WTC11 (cell line): Measurements from ENCODE around the gene CYP26A1. TPM values are rescaled to one million over a fixed set of nuclear protein-coding genes. Genes with fewer than 3 reads are reported as not detected.

Experiments used
- ATAC-seq: fragments of 200-7000 bp; cut with Tn5 transposase; 2 replicates; pipeline ENCODE4 v1.10.0; 2021; ENCODE audit warnings: mild to moderate bottlenecking, moderate library complexity
- Bru-seq: library from RNA; stranded (reverse); fragments of 400-500 nt; gene quantifications from one replicate; lab custom pipeline; 2021; lab: Mats Ljungman, UMichigan
- CTCF ChIA-PET: fragments of 300-600 bp; sonication (Branson Sonifier 250); formaldehyde crosslinking; loops from one replicate; lab custom pipeline; 2021; ENCODE audit warnings: antibody characterized with exemption; lab: Charles Lee
- POLR2A ChIA-PET: fragments of 350-600 bp; sonication (Branson Sonifier 250); formaldehyde crosslinking; loops from one replicate; lab custom pipeline; 2021; ENCODE audit warnings: antibody characterized with exemption; lab: Charles Lee
- DNase-seq: peaks from one replicate; pipeline ENCODE4 v3.0.0; 2021; ENCODE audit warnings: low spot score
- H3K27ac Mint-ChIP-seq: 2 replicates; pipeline ENCODE4 v1.8.0; 2021; ENCODE audit warnings: mixed read lengths
- H3K27me3 Mint-ChIP-seq: 2 replicates; pipeline ENCODE4 v1.8.0; 2021; ENCODE audit warnings: low read depth, mild to moderate bottlenecking, moderate library complexity, mixed read lengths
- H3K36me3 Mint-ChIP-seq: 2 replicates; pipeline ENCODE4 v1.8.0; 2021; ENCODE audit warnings: mixed read lengths
- H3K4me1 Mint-ChIP-seq: 2 replicates; pipeline ENCODE4 v1.8.0; 2022; ENCODE audit warnings: mixed read lengths
- H3K4me3 Mint-ChIP-seq: 2 replicates; pipeline ENCODE4 v1.8.0; 2021; ENCODE audit warnings: mild to moderate bottlenecking, moderate library complexity, mixed read lengths
- H3K9me3 Mint-ChIP-seq: 2 replicates; pipeline ENCODE4 v1.8.0; 2021; ENCODE audit warnings: mixed read lengths
- ATF1 ChIP-seq: sonication (generic); formaldehyde crosslinking; IDR thresholded peaks from 2 replicates; pipeline ENCODE4 v1.8.1; 2023; ENCODE audit warnings: mild to moderate bottlenecking, moderate library complexity, missing genetic modification reagents
- CREB1 ChIP-seq: sonication (generic); formaldehyde crosslinking; IDR thresholded peaks from 2 replicates; pipeline ENCODE4 v1.8.0; 2023; ENCODE audit warnings: mild to moderate bottlenecking, missing genetic modification reagents
- ELF4 ChIP-seq: sonication (generic); formaldehyde crosslinking; IDR thresholded peaks from 2 replicates; pipeline ENCODE4 v1.8.1; 2022; ENCODE audit warnings: low read depth, mild to moderate bottlenecking, moderate library complexity, missing genetic modification reagents
- ETV6 ChIP-seq: sonication (generic); formaldehyde crosslinking; IDR thresholded peaks from 2 replicates; pipeline ENCODE4 v1.8.1; 2022; ENCODE audit warnings: mild to moderate bottlenecking, missing genetic modification reagents
- FOXJ3 ChIP-seq: sonication (generic); formaldehyde crosslinking; IDR thresholded peaks from 2 replicates; pipeline ENCODE4 v1.9.0; 2021; ENCODE audit warnings: missing genetic modification reagents, mild to moderate bottlenecking, borderline replicate concordance
- FOXP1 ChIP-seq: sonication (generic); formaldehyde crosslinking; IDR thresholded peaks from 2 replicates; pipeline ENCODE4 v1.8.0; 2022; ENCODE audit warnings: missing genetic modification reagents, mild to moderate bottlenecking, moderate library complexity, borderline replicate concordance
- GABPB1 ChIP-seq: sonication (generic); formaldehyde crosslinking; IDR thresholded peaks from 2 replicates; pipeline ENCODE4 v1.8.1; 2023; ENCODE audit warnings: mild to moderate bottlenecking, missing genetic modification reagents
- KAT7 ChIP-seq: sonication (generic); formaldehyde crosslinking; IDR thresholded peaks from 2 replicates; pipeline ENCODE4 v1.8.1; 2023; ENCODE audit warnings: missing genetic modification reagents, mild to moderate bottlenecking, borderline replicate concordance
- MYBL2 ChIP-seq: sonication (generic); formaldehyde crosslinking; IDR thresholded peaks from 2 replicates; pipeline ENCODE4 v1.8.1; 2023; ENCODE audit warnings: mild to moderate bottlenecking, moderate library complexity, missing genetic modification reagents
- NFATC4 ChIP-seq: fragments of 250-450 bp; sonication (Bioruptor Pico); IDR thresholded peaks from 2 replicates; pipeline ENCODE4 v1.9.0; 2021; ENCODE audit warnings: mild to moderate bottlenecking
- NFE2L1 ChIP-seq: sonication (generic); formaldehyde crosslinking; IDR thresholded peaks from 2 replicates; pipeline ENCODE4 v1.8.1; 2023; ENCODE audit warnings: missing genetic modification reagents
- NR2C2 ChIP-seq: sonication (generic); formaldehyde crosslinking; IDR thresholded peaks from 2 replicates; pipeline ENCODE4 v1.8.0; 2022; ENCODE audit warnings: mild to moderate bottlenecking, missing genetic modification reagents
- PRRX2 ChIP-seq: fragments of 250-450 bp; sonication (Bioruptor Pico); IDR thresholded peaks from 2 replicates; pipeline ENCODE4 v1.8.0; 2021; ENCODE audit warnings: mild to moderate bottlenecking
- RORB ChIP-seq: fragments of 250-450 bp; sonication (Bioruptor Pico); IDR thresholded peaks from 2 replicates; pipeline ENCODE4 v1.9.0; 2021; ENCODE audit warnings: mild to moderate bottlenecking
- SOX15 ChIP-seq: fragments of 250-450 bp; sonication (Bioruptor Pico); IDR thresholded peaks from 2 replicates; pipeline ENCODE4 v1.9.0; 2021; ENCODE audit warnings: mild to moderate bottlenecking
- STAT6 ChIP-seq: sonication (generic); formaldehyde crosslinking; conservative IDR thresholded peaks from 2 replicates; pipeline ENCODE4 v1.8.1; 2023; ENCODE audit warnings: mild to moderate bottlenecking, low read depth, missing genetic modification reagents, moderate library complexity
- TCF7 ChIP-seq: sonication (generic); formaldehyde crosslinking; IDR thresholded peaks from 2 replicates; pipeline ENCODE4 v1.8.0; 2022; ENCODE audit warnings: mild to moderate bottlenecking, low read depth, missing genetic modification reagents, moderate library complexity
- TEAD4 ChIP-seq: sonication (generic); formaldehyde crosslinking; IDR thresholded peaks from 2 replicates; pipeline ENCODE4 v1.8.0; 2022; ENCODE audit warnings: mild to moderate bottlenecking, missing genetic modification reagents
- TP53 ChIP-seq: sonication (generic); formaldehyde crosslinking; IDR thresholded peaks from 2 replicates; pipeline ENCODE4 v1.8.1; 2023; ENCODE audit warnings: mild to moderate bottlenecking, missing genetic modification reagents
- ZNF138 ChIP-seq: sonication (generic); formaldehyde crosslinking; conservative IDR thresholded peaks from 2 replicates; pipeline ENCODE4 v1.8.1; 2022; ENCODE audit warnings: mild to moderate bottlenecking, moderate library complexity, missing genetic modification reagents
- ZNF219 ChIP-seq: sonication (generic); formaldehyde crosslinking; IDR thresholded peaks from 2 replicates; pipeline ENCODE4 v1.8.0; 2023; ENCODE audit warnings: missing genetic modification reagents, mild to moderate bottlenecking, borderline replicate concordance
- ZNF281 ChIP-seq: sonication (generic); formaldehyde crosslinking; IDR thresholded peaks from 2 replicates; pipeline ENCODE4 v1.8.0; 2023; ENCODE audit warnings: mild to moderate bottlenecking, missing genetic modification reagents
- ZNF396 ChIP-seq: fragments of 250-450 bp; sonication (Bioruptor Pico); IDR thresholded peaks from 2 replicates; pipeline ENCODE4 v1.8.0; 2021; ENCODE audit warnings: mild to moderate bottlenecking, moderate library complexity, borderline replicate concordance
- ZNF671 ChIP-seq: fragments of 250-450 bp; sonication (Bioruptor Pico); IDR thresholded peaks from 2 replicates; pipeline ENCODE4 v1.8.0; 2021; ENCODE audit warnings: mild to moderate bottlenecking
- long read RNA-seq, 3 experiments: library from RNA in 1 of 3; library from capped mRNA in 1 of 3; library from polyadenylated mRNA in 1 of 3; unstranded in 2 of 3; stranded (forward) in 1 of 3; transcript quantifications; one replicate each; pipeline ENCODE4 v2.0.0, GENCODE V29; 2021
- total RNA-seq: library from RNA; stranded (reverse); gene quantifications from 3 replicates; pipeline ENCODE4 v1.2.3, GENCODE V29; 2021
- TF ChIP-seq, protein P1 (sequence below): sonication (generic); formaldehyde crosslinking; IDR thresholded peaks from 2 replicates; pipeline ENCODE4 v1.8.1; 2023; ENCODE audit warnings: mild to moderate bottlenecking, missing genetic modification reagents, borderline replicate concordance
- TF ChIP-seq, protein P2 (sequence below): sonication (generic); formaldehyde crosslinking; IDR thresholded peaks from 2 replicates; pipeline ENCODE4 v1.8.0; 2022; ENCODE audit warnings: mild to moderate bottlenecking, missing genetic modification reagents
- TF ChIP-seq, protein P3 (sequence below): sonication (generic); formaldehyde crosslinking; IDR thresholded peaks from 2 replicates; pipeline ENCODE4 v1.8.1; 2023; ENCODE audit warnings: mild to moderate bottlenecking, missing genetic modification reagents

The CYP26A1 gene
- total RNA-seq (2.1 to 3.4 TPM (median 3.1 TPM) in 3 replicates), Bru-seq, nascent RNA (percentile 18 among the genes with signal in this experiment)
- long read RNA-seq, experiment 1, transcript CYP26A1-201 (7 exons, 2,125 nt): major isoform, 7 of 13 reads
- long read RNA-seq, experiment 1, partial matches to known transcripts: 2 of 13 reads
- long read RNA-seq, experiment 1, other reads (novel, unspliced or antisense): 3 of 13 reads
- long read RNA-seq, experiment 2, partial matches to known transcripts: 2 of 6 reads
- long read RNA-seq, experiment 2, other reads (novel, unspliced or antisense): 0 of 6 reads
- long read RNA-seq, experiment 3, partial matches to known transcripts: 6 of 11 reads
- long read RNA-seq, experiment 3, other reads (novel, unspliced or antisense): 2 of 11 reads

DNA sequence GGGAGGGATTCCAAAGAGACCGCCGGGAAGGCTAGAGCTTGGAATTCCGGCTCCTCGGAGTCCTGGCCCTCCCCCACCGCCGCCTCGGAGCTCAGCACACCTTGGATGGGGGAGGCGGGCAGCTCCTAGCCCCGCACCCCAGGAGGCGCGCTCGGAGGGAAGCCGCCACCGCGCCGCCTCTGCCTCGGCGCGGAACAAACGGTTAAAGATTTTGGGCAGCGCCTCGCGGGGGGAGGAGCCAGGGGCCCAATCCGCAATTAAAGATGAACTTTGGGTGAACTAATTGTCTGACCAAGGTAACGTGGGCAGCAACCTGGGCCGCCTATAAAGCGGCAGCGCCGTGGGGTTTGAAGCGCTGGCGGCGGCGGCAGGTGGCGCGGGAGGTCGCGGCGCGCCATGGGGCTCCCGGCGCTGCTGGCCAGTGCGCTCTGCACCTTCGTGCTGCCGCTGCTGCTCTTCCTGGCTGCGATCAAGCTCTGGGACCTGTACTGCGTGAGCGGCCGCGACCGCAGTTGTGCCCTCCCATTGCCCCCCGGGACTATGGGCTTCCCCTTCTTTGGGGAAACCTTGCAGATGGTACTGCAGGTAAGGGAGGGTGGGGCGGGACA, at the start of gene CYP26A1:
Gene CYP26A1 (plus strand): TSS at position 355 of the 608 bp plus-strand sequence. CDS start 42 bp downstream, at position 397.
- ATAC-seq (peak; percentile 24), DNase-seq (peak; percentile 73)
- ChIA-PET CTCF (interaction anchor here (0.7 to 7.1 kb wide), 10 partner anchors 10 to 409 kb away, joined by 3 to 106 read pairs (median 7); partner anchors contain the start of genes CYP26C1 and MYOF), POLR2A (interaction anchor here (1.1 to 1.3 kb wide), 2 partner anchors 10 to 14 kb away, joined by 3 to 4 read pairs; partner anchors contain the start of gene CYP26C1)
- Mint-ChIP-seq H3K9me3 (no peaks in the 10 kb centered on the region), H3K36me3 (peaks cover 2% of the 10 kb centered on the region; the same call in 1 of the 2 replicates), H3K27ac (no peak within 1 kb of the TSS), H3K27me3 (peaks cover 97% of the 10 kb centered on the region), H3K4me1 (peaks cover 48% of the 10 kb centered on the region), H3K4me3 (peak within 1 kb of the TSS; percentile 89)
- TF ChIP-seq SOX15 (CRISPR knock-in tag) (no peak), TEAD4 (CRISPR knock-in tag) (no peak), TP53 (no peak), NR2C2 (no peak), NFE2L1 (CRISPR knock-in tag) (no peak), CREB1 (CRISPR knock-in tag) (no peak), PRRX2 (no peak), GABPB1 (no peak), ZNF138 (CRISPR knock-in tag) (no peak), FOXJ3 (no peak), ETV6 (CRISPR knock-in tag) (0 out of 2 replicates have a peak, but pooled peaks have one; percentile 13), STAT6 (no peak), FOXP1 (CRISPR knock-in tag) (0 out of 2 replicates have a peak, but pooled peaks have one; percentile 8), ELF4 (CRISPR knock-in tag) (no peak), ZNF396 (no peak), ZNF219 (CRISPR knock-in tag) (no peak; the same call in 1 of the 2 replicates), KAT7 (CRISPR knock-in tag) (no peak), ZNF281 (CRISPR knock-in tag) (0 out of 2 replicates have a peak, but pooled peaks have one; percentile 21), TCF7 (CRISPR knock-in tag) (no peak), NFATC4 (CRISPR knock-in tag) (no peak), ATF1 (CRISPR knock-in tag) (no peak), RORB (CRISPR knock-in tag) (no peak), MYBL2 (CRISPR knock-in tag) (no peak), ZNF671 (CRISPR knock-in tag) (no peak)
- TF ChIP-seq, protein P1, sequence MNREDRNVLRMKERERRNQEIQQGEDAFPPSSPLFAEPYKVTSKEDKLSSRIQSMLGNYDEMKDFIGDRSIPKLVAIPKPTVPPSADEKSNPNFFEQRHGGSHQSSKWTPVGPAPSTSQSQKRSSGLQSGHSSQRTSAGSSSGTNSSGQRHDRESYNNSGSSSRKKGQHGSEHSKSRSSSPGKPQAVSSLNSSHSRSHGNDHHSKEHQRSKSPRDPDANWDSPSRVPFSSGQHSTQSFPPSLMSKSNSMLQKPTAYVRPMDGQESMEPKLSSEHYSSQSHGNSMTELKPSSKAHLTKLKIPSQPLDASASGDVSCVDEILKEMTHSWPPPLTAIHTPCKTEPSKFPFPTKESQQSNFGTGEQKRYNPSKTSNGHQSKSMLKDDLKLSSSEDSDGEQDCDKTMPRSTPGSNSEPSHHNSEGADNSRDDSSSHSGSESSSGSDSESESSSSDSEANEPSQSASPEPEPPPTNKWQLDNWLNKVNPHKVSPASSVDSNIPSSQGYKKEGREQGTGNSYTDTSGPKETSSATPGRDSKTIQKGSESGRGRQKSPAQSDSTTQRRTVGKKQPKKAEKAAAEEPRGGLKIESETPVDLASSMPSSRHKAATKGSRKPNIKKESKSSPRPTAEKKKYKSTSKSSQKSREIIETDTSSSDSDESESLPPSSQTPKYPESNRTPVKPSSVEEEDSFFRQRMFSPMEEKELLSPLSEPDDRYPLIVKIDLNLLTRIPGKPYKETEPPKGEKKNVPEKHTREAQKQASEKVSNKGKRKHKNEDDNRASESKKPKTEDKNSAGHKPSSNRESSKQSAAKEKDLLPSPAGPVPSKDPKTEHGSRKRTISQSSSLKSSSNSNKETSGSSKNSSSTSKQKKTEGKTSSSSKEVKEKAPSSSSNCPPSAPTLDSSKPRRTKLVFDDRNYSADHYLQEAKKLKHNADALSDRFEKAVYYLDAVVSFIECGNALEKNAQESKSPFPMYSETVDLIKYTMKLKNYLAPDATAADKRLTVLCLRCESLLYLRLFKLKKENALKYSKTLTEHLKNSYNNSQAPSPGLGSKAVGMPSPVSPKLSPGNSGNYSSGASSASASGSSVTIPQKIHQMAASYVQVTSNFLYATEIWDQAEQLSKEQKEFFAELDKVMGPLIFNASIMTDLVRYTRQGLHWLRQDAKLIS (CRISPR knock-in tag): no peak
- TF ChIP-seq, protein P2, sequence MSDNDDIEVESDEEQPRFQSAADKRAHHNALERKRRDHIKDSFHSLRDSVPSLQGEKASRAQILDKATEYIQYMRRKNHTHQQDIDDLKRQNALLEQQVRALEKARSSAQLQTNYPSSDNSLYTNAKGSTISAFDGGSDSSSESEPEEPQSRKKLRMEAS (CRISPR knock-in tag): peak; percentile 27; the same call in 1 of the 2 replicates
- TF ChIP-seq, protein P3, sequence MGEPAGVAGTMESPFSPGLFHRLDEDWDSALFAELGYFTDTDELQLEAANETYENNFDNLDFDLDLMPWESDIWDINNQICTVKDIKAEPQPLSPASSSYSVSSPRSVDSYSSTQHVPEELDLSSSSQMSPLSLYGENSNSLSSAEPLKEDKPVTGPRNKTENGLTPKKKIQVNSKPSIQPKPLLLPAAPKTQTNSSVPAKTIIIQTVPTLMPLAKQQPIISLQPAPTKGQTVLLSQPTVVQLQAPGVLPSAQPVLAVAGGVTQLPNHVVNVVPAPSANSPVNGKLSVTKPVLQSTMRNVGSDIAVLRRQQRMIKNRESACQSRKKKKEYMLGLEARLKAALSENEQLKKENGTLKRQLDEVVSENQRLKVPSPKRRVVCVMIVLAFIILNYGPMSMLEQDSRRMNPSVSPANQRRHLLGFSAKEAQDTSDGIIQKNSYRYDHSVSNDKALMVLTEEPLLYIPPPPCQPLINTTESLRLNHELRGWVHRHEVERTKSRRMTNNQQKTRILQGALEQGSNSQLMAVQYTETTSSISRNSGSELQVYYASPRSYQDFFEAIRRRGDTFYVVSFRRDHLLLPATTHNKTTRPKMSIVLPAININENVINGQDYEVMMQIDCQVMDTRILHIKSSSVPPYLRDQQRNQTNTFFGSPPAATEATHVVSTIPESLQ (CRISPR knock-in tag): no peak
